Measurements from ENCODE around the gene CHIC2.

CHIC2 gene

GRCh38 chr4:54011201-54011600 lies 53.2 kb downstream of the CHIC2 start:
- DNase-seq (ENCODE audit: extremely low read depth in 1 of 2, low read depth in 1 of 2) = no peak

DNA sequence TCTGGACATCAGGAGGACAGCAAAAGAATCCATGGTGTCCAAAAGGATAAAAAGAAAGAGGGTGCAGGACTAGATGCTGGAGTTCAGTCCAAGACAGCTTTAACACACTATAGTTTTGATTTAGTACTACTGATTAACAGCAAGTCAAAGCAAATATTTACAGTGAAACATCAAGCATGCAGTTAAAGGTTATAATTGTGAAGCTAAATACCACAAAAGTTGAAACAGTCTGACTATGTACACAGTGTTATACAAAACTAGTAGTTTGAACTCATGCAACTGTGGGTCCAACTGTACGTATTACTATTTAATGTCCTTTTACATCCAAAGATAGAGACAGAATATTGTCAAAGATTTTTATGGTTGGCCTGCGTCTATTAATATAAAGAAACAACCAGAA lies 57.6 kb downstream of the CHIC2 start:
- DNase-seq (ENCODE audit: extremely low read depth in 1 of 2, low read depth in 1 of 2) = no peak

GRCh38 chr4:54005475-54005874 lies 58.9 kb downstream of the CHIC2 start:
- no peak for DNase-seq (ENCODE audit: extremely low read depth in 1 of 2, low read depth in 1 of 2)

DNA sequence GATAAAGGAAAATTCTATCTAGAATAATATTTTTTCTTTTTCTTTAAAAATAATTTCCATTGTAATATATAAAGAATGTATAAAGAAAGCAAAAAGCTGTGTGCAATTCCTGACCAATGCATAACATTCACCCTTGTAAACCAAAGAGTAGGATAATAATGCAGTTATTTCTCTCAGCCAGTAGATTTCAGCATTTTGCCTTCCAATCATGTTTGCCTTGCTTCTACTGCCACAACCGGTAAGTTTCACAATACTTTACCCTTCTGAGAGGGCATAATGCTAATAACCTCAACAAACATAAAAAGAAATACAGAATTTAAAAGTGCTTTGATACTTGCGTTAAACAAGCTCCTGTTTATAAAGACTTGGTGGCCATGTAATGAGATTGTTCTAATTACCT lies 59.9 kb downstream of the CHIC2 start:
- DNase-seq (ENCODE audit: extremely low read depth in 1 of 2, low read depth in 1 of 2) = no peak

- no peak for DNase-seq (ENCODE audit: extremely low read depth in 1 of 2, low read depth in 1 of 2)
Measured at GRCh38 chr4:54001668-54002365, 62.6 kb downstream of the CHIC2 start.

DNA sequence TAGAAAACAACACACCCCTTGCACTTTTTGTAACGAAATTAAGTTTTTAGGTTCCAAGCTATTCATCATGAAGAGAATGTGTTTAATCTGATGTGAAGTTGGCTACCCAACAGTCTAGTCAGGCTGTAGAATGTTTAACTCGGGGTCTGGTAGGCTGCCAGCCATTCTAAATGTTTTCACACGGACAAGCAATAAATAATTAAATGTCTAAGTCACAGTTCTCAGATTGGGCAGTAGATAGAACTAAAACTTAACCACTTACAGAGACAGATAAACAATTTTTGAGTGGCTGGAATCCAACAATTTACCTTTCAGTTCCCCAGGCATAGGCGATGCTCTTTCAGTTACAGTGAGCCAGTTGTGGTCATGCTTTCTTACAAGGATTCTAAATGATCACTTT lies 66.5 kb downstream of the CHIC2 start:
- no peak for DNase-seq (ENCODE audit: extremely low read depth in 1 of 2, low read depth in 1 of 2)

DNA sequence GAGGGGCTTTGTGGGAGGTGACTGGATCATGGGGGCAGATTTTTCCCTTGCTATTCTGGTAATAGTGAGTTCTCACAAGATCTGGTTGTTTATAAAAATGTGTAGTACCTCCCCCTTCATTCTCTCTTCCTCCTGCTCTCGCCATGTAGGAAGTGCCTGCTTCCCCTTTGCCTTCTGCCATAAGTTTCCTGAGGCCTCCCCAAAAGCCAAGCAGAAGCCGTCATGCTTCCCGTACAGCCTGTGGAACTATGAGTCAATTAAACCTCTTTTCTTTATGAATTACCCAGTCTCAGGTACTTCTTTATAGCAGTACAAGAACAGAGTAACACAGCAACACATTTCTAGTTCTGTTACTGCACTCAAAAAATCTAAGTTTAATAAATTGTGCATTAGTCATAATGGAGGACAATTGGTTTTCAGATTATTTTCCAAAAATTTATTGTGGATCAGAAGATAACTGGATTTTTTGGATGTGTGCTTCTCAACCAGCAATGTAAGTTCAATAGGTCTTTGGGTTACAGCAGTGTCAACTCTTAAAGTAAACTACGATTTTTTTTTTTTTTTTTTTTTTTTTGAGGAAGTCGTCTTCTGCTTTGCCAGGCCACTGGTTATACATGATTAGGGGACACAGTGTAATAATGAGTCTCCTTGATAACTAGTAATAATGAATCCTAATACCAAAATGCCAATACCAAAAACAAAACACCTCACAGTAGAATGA lies 69.9 kb downstream of the CHIC2 start:
- no peak for DNase-seq (ENCODE audit: extremely low read depth in 1 of 2, low read depth in 1 of 2)

DNA sequence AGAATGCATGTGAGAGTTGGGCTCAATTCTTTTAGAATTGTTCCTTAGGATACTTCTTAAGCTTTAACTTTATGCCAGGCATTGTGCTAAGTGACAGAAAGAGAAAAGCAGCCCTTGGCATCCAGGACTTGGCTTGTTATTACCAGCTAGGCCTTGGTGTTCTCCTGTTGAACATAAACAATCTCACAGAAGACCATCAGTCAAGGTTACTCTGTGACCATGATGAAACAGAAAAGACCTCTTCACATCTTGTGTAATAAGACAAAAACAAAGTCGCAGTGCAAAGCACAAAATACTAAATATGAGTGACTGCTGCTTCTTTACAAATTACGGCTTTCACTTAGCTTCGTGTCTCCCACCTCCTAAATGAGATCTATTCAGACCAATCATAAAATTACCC lies 71.6 kb downstream of the CHIC2 start:
- no peak for DNase-seq (ENCODE audit: extremely low read depth in 1 of 2, low read depth in 1 of 2)

GRCh38 chr4:53991821-53992220 lies 72.6 kb downstream of the CHIC2 start:
- no peak for DNase-seq (ENCODE audit: extremely low read depth in 1 of 2, low read depth in 1 of 2)

GRCh38 chr4:53990641-53991040 lies 73.8 kb downstream of the CHIC2 start:
- DNase-seq (ENCODE audit: extremely low read depth in 1 of 2, low read depth in 1 of 2) = no peak

DNA sequence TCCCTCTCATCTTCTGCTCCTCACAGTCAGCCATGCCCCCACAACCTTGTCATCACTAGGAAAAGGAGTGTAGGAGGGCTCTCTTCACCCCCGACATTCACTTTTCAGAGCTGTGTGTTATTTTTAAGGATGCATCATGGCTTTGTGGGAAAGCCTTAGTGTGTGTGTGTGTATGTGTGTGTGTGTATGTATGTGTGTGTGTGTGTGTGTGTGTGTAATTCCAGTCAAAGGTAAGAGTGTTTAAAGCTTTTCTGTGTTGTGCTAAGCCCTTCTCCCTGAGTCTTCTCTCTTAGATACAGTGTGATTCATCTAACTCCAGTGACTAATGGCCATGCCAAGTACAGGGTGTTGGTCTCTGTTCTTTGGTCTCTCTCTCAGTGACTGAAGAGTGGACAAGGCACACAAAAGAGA lies 76.6 kb downstream of the CHIC2 start:
- no peak for DNase-seq (ENCODE audit: extremely low read depth in 1 of 2, low read depth in 1 of 2)

DNA sequence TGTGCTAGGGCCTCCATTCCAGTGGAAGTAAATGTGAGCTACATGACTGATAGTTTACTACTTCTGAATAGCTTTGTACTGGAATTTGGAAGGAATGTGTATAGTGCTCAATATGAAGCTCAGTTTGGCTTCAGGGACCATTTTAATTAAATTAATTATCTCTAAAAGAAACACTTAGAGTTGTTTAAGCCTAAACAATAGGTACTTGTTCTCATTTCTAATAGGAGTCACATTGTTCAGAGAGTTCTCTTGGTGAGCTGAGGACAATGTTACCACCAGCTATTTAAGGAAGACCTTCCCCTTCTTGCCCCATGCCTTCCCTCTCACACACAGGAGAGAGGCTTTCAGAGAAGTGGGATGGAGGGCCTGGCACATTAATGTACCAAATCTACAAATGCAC lies 78.3 kb downstream of the CHIC2 start:
- DNase-seq (ENCODE audit: extremely low read depth in 1 of 2, low read depth in 1 of 2) = no peak

GRCh38 chr4:53981567-53981966 lies 82.8 kb downstream of the CHIC2 start:
- DNase-seq (ENCODE audit: extremely low read depth in 1 of 2, low read depth in 1 of 2) = no peak

DNA sequence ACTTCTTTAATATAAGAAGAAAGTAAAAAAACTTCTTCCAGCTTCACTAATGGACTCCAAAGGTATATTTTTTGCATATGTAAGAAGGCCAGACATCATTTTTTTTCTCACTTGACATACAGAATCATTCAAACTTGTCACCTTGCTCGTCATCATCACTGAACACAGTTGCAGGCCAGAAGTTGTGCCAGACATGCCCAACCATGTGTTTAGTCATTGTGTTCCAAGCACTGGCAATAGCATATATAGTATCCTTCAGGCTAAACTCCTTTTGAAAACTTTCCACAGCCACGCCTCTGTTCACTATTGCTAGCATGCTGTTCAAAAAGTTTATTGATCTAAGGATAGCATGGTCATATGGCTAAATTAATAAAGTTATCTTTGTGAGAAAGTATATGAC lies 83.3 kb downstream of the CHIC2 start:
- no peak for DNase-seq (ENCODE audit: extremely low read depth in 1 of 2, low read depth in 1 of 2)

- no peak for DNase-seq (ENCODE audit: extremely low read depth in 1 of 2, low read depth in 1 of 2)
Measured at GRCh38 chr4:53974561-53974960, 89.8 kb downstream of the CHIC2 start.

- DNase-seq (ENCODE audit: extremely low read depth in 1 of 2, low read depth in 1 of 2) = no peak
Measured at GRCh38 chr4:53967986-53968385, 96.4 kb downstream of the CHIC2 start.

- DNase-seq (ENCODE audit: extremely low read depth in 1 of 2, low read depth in 1 of 2) = no peak
Measured at GRCh38 chr4:53963781-53964180, 100.6 kb downstream of the CHIC2 start.

DNA sequence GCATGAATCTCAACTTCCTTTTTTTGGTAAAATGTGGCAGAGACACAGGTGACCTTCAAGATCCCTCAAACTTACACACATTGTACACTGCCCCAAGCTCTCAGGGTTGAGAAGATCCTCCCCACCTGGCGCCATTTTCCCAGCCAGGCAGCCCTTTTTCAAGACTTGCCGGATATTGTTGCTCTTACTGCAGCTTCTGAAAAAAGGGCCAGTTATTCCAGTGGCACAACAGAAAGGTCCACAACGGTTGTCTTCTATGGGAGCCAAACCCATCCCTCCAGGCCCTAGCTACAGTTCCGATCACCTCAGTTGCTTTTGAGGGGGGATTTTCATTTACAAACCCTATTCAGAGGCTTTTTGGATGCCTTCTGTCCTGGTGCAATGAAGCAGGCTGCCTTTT lies 101.1 kb downstream of the CHIC2 start:
- DNase-seq (ENCODE audit: extremely low read depth in 1 of 2, low read depth in 1 of 2) = no peak

DNA sequence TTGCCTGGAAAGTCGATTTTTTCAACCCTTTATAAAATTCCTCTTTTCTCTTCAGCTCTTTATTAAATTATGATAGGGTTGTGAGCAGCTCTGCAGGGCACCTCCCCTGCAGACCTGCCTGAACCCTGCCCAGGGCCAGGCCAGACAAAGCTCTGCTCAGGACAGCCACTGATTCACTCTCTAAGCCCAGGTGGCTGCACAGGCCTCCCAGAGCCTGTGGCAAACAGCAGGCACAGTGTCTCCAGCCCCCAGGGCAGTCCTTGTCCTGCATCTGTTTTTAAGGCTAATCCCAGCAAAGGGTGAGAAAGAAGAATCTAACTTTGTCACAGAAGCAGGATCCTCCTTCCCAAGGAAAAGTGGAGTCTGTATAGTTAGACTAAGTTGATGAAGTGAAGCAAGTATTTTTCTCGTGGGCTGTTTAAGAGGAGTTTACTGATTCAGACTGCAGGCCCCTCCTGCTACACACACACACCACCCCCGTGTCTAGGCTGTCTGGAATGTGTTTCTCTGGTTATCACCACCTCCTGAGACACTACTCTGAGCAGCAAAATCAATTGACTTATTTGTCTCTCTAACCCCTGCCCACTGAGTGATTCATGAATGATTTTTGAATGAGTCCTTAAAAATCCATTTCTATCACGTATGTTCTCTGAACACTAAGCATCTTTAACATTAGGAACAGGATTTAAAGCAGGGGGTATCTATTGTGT lies 101.7 kb downstream of the CHIC2 start:
- no peak for DNase-seq (ENCODE audit: extremely low read depth in 1 of 2, low read depth in 1 of 2)

DNA sequence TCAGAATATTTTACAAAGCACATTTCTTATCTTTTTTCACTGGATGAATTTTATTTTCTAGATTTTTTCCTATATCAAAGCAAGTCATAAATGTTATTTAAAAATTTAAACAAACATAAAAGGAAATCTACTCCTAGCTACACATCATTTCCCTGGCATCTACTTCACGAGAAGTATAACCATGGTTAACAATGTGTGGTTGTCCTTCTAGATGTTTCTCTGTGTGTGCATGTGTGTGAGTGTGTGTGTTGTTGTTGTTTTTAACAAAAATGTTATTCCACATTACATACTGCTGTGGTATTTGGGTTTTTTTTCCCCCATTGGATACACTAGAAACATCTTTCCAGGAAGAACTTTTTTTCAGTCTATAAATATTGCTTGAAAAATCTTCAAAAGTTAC lies 103.1 kb downstream of the CHIC2 start:
- no peak for DNase-seq (ENCODE audit: extremely low read depth in 1 of 2, low read depth in 1 of 2)

- DNase-seq (ENCODE audit: extremely low read depth in 1 of 2, low read depth in 1 of 2) = no peak
Measured at GRCh38 chr4:53960843-53961242, 103.6 kb downstream of the CHIC2 start.

All from activated CD8-positive, alpha-beta memory T cell treated with anti-CD3 and anti-CD28 coated beads for 1 hour (primary cell).